COLO668 (cell line): ENCODE data around the gene FN3KRP.

Experiments used
- DNase-seq: peaks from one replicate; lab custom pipeline; 2025; ENCODE audit not compliant: unreplicated experiment; lab: John Stamatoyannopoulos, UW

FN3KRP gene

GRCh38 chr17:82687375-82687861 is 29.1 kb upstream of the FN3KRP start:
- DNase-seq, result no peak

- DNase-seq, result no peak
Measured at GRCh38 chr17:82687871-82688270, 28.6 kb upstream of the FN3KRP start.

- no peak for DNase-seq
Measured at GRCh38 chr17:82689077-82689476, 27.4 kb upstream of the FN3KRP start.

DNA sequence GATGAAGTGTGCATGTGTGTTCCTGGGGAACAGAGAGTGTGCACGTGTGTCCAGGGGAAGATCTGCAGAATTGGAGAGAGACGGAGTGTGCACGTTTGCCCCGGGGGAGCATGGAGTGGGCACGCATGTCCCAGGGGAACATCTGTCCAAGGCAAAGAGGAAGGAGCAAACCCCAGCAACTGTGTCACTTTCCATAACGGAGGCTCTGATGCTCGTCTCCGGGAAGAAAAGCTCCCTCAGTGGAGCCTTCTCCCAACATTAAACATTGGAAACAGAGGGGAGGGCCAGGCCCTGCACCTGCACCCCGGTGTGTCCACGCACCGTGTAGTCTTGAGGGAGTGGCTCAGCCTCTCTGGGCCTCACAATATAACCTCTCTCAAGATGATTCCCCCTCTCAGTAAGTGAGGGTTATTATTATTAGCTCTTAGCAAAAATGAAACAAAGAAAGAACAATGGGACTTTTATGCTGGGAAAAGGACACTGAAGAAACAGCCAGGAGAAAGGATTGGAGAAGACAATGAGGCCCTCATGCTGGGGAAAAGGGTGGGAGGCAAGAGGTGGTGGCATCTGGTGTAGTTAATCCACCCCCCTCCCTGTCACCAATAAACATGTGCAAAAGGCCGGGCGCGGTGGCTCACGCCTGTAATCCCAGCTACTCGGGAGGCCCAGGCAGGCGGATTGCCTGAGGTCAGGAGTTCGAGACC is 25.6 kb upstream of the FN3KRP start:
- DNase-seq, result no peak

GRCh38 chr17:82691714-82692113 is 24.8 kb upstream of the FN3KRP start:
- no peak for DNase-seq

DNA sequence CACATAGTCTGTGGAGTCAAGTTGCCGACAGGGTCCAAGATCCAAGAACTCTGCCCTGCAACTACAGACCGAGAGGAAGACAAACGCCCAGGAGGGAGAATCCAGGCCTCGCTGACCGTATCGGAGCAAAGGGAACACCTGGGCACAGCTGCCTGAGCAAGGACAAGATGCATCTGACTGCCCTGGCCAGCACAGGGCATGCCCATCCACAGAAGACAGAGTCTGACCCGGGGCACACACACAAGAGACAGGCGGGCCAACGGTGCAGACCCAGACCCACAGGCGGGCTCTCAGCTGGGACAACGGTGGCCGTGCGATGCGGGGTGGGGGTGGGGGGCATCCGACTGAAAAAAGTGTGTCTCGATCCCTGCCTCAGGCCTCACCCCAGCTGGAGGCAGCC is 24.2 kb upstream of the FN3KRP start:
- DNase-seq, result no peak

DNA sequence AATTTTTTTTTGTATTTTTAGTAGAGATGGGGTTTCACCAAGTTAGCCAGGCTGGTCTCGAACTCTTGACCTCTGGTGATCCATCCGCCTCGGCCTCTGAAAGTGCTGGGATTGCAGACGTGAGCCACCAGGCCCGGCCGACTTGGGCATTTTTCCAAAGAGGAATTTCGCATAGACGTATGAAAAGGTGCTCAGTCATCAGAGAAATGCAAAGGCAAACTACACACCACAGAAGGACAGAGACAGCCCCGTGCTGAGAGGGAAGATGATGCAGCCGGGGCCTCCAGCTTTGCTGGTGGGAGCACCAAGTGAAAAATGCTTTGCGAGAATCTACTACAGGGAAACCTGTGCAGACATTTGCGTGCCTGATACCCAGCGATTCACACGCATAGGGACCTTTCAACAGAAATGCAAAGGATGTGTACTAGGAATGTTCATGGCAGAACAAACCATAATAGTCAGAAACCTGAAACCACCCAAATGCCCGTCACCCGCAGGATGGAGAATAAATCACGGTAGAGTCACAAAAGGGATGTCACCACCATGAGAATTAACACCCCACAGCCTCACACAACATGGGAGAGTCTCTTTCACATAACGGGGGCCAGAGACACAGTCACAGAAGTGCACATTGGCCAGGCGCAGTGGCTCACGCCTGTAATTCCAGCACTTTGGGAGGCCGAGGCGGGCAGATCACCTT is 23.2 kb upstream of the FN3KRP start:
- no peak for DNase-seq

GRCh38 chr17:82694647-82695046 is 21.9 kb upstream of the FN3KRP start:
- DNase-seq, result no peak

DNA sequence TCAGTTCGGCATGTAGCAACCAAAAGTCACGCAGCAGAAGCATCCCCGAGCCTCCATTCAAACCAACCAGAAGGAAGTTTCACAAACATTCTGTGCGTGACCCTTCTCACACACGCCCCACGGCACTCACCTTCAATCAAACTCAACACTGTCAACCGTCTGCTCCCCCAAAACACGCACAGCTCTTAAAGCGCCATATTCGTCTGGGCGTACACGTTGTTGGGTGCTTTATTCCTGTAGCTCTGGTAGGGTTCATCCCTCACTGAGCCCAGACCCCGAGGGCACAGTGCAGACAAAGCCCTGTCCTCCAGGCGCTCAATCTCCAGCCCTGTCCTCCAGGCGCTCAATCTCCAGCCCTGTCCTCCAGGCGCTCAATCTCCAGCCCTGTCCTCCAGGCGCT is 20.2 kb upstream of the FN3KRP start:
- DNase-seq, result no peak

DNA sequence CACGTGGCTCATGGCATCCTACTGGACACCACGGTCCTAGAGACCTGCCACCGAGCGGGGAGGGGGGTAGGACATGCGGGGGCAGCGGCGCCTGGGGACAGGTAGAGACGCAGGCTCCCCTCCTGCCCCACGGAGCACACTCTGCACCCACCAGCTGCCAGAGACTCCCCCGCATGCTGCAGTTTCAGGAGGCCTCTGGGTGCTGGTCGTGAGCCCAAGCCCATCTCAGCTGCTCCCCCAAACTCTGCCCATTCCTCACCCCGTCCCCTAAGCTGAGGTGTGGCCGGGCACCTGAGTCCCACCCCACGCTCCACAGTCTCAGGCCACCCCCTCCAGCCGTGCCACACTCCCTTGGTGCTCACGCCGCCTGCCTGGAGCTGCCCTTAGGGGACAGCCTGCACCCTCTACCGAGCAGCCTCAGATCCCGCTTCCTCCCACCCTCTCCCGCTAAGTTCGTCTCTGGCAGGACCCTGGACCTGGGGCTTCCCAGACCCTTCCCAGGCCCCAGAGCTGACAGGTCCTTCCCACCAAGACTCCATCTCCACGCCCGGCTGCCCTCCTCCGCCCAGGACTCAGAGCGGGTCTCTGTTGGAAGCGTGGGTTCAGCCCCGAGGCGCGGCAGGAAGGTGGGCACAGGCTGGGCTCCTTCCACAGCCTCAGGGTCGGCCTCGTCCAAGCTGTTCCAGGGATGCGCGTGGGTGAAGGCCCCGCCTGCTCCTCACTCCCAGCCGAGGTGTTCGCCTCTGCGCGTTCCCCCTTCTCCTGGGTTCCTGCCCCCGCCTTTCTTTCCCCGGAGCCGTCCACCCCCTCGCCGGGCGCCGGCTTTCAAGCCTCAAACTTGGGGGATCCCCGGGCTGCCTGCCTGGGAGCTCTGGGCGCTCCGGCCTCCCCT is 19.3 kb upstream of the FN3KRP start:
- no peak for DNase-seq

- no peak for DNase-seq
Measured at GRCh38 chr17:82697808-82698064, 18.8 kb upstream of the FN3KRP start.

- DNase-seq, result peak; percentile 95
Measured at GRCh38 chr17:82698065-82698973, 18.2 kb upstream of the FN3KRP start, which contains the start of gene RAB40B. TSS of gene RAB40B (minus strand) at chr17:82698698. CDS start at chr17:82698596, 102 bp downstream.

DNA sequence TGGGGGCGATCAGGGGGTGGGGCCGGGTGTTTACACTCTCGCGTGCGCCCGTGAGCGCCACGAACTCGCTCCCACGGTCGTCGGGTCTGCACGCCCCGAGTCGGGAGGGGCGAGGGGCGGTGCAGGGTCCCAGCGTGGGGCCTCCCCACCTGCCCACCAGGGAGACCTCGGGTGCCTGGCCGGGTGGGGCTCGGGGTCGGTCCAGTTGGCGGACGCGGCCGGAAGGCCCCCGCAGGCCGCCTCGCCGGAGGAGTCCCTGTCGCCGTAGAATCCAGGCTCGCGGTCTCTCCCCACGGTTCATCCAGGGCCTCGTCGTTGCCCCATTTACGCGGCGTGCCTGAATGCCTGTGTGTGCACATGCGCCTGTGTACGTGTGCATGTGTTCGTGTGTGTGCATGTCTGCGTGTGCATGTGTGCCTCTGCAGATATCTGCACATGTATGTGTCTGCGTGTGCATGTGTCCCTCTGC is 17.5 kb upstream of the FN3KRP start:
- no peak for DNase-seq

- no peak for DNase-seq
Measured at GRCh38 chr17:82699551-82699950, 17.0 kb upstream of the FN3KRP start.

GRCh38 chr17:82702231-82702927 is 14.1 kb upstream of the FN3KRP start:
- DNase-seq, result peak; percentile 38

DNA sequence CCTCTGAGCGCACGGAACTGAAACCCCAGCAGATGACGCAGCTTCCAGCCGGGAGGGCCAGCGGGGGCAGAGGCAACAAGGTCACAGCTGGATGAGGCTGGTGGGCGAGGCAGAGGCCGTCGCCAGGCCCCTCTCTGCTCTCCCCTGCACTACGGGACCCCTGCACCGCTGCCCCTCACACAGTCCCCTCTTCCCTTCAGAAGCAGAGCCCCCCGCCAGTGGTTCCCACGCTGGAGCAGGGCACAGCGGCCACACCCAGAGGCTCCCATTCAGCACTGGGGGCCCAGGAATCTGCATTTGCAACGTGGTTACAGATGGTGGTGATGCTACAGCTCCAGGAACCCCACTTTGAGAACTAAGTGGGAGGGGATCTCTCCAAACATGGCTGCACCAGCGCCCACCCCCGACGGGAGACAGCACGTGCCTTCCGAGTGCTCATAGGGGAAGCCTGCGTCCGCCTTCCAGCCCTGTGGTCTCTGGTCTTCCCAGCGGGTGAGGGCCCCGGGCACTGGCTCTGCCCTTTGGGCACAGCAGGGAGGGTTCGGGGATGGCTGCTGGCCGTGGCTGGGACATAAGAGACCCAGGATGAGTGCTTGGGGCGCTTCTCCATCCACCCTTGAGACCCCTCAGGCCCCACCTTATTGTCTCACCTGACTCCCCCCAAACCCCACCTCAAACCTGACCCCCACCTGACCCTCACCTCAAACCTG is 13.3 kb upstream of the FN3KRP start:
- DNase-seq, result no peak

DNA sequence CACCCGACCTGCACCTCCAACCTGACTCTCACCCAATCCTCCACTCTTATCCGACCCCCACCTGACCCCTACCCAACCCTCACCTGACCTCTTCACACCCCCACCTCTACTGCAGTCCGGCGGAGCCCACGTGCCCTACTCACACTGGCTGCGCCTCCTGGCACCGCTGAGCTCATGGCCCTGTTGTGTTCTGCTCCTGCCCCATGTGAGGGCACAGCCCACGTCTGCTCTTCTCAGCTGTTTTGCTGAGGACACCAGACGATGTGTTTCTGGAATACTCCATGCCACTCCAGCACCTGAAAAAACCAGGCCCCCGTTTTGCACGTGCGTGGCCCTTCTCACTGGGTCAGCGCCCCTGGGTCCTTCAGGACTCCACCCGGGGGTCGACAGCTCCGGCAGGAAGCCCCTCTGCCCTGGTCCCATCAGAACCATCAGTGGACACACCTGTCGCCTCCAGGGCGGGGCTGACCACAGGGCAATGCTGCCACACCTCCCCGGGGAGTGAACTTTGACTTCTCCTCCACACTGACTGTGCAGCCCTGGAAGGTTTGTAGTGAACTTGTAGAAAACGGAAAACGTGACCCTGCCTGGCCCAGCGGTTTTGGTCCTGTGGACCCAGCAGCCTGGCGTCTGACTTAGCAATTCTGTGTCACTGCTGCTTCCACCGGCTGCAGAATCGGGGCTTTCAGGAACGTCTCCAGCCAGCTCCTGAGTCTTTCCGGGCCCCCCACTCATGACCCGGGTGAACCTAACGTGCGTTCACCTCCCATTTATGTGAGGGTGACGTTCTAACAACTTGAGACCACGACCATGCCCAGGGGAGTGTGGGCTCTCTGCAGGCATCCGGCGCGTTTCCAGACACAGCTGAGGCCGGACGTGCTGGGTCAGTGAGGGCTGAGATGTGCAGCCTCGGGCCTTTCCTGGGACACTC is 12.3 kb upstream of the FN3KRP start:
- peak; percentile 10 for DNase-seq

- DNase-seq, result no peak
Measured at GRCh38 chr17:82704886-82705285, 11.6 kb upstream of the FN3KRP start.
